Coronary artery (tissue), 2 donors: Measurements from ENCODE around the gene EME2.

Experiments used
- DNase-seq: peaks from one replicate; pipeline ENCODE4 v3.0.0-alpha.2; 2017; ENCODE audit warnings: low spot score
- H3K27ac ChIP-seq, 2 donors: fragments of 200-600 bp; sonication (generic); one replicate each; pipeline ENCODE4 v1.5.1; 2016 to 2019
- H3K4me3 ChIP-seq: fragments of 200-600 bp; sonication (generic); 2 replicates; pipeline ENCODE4 v1.5.1; 2016; ENCODE audit warnings: mild to moderate bottlenecking, moderate library complexity
- TF ChIP-seq, protein P1 (sequence below): fragments of 200-600 bp; sonication (generic); IDR thresholded peaks from one replicate; pipeline ENCODE4 v1.5.1; 2019; ENCODE audit warnings: antibody characterized with exemption

EME2 gene

DNA sequence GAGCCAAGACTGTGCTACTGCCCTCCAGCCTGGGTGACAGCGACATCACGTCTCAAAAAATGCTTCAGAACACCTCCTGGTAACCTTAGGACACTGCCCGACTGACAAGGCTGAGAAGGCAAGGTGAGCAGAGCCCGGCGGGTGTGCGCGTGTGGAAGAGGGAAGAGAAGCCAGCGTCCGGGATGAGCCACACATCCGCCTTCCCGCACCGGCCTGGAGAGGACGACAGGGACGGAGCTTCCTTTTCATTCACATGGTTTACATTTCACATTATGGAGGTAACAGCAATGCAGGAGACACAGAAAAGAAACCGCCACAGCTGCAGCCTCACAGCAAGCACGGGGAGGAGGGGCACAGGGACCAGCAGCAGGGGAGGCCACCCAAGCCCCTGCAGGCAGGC is 37.5 kb downstream of the EME2 start:
- H3K4me3 ChIP-seq, result no peak overlapping the region
- no peak for DNase-seq
- TF ChIP-seq, protein P1, sequence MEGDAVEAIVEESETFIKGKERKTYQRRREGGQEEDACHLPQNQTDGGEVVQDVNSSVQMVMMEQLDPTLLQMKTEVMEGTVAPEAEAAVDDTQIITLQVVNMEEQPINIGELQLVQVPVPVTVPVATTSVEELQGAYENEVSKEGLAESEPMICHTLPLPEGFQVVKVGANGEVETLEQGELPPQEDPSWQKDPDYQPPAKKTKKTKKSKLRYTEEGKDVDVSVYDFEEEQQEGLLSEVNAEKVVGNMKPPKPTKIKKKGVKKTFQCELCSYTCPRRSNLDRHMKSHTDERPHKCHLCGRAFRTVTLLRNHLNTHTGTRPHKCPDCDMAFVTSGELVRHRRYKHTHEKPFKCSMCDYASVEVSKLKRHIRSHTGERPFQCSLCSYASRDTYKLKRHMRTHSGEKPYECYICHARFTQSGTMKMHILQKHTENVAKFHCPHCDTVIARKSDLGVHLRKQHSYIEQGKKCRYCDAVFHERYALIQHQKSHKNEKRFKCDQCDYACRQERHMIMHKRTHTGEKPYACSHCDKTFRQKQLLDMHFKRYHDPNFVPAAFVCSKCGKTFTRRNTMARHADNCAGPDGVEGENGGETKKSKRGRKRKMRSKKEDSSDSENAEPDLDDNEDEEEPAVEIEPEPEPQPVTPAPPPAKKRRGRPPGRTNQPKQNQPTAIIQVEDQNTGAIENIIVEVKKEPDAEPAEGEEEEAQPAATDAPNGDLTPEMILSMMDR, result no peak
- H3K27ac ChIP-seq, result no peak overlapping the region

DNA sequence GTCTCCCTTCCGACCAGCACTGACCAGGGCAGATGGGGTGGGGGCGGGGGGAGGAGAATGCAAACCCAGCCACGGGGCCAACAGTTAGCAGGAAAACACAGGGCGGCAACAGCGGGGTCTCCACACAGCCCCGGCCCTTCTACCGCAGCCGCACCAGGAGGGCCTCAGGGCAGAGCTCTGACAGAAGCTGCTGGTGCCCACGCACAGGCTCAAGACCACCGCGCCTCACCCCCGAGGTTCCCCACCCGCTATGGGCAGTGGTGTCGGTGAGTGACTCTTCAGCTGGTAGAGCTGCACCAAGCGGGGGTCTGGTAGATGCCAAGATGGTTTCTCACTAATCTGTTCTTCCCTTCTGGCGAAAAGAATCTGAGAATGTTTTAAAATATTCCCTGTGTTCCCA is 37.9 kb downstream of the EME2 start:
- H3K27ac ChIP-seq, result no peak overlapping the region
- TF ChIP-seq, protein P1, result no peak
- H3K4me3 ChIP-seq, result no peak overlapping the region
- no peak for DNase-seq

DNA sequence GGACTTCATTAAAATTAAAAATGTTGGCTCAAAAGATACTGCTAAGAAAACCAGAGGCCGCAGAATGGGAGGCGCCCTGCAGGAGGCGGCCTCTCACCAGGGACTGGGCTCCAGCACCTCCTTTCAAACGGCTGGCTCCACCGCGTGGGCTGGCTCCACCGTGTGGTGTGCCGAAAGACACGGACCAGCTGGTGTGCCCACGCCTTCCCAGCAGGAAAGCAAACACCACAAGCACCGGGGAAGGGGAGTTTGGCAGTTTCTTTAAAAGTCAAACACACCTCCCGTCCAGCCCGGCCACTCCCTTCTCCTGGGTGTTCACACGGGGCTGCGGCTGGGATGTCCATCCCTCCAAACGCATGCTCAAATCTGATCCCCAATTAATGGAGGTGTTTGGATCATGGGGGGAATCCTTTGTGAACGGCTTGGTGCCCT is 40.1 kb downstream of the EME2 start:
- no peak overlapping the region for H3K27ac ChIP-seq
- DNase-seq, result no peak
- no peak overlapping the region for H3K4me3 ChIP-seq
- TF ChIP-seq, protein P1, result no peak

DNA sequence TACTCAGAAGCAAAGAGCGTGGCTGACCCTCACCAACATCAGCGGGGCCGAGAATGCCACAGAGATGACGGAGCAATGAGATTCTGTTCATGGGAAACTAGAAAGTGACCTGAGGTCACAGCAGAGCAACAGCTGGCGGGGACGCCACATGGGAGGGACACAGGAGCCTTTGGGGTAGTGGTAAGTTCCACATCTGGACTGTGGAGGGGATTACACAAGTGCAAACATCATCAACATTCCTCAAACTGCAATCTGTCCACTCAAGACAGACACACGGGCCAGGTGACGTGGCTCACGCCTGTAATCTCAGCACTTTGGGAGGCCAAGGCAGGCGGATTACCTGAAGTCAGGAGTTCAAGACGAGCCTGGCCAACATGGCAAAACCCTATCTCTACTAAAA is 42.9 kb downstream of the EME2 start:
- Histone ChIP-seq H3K27ac (no peak overlapping the region), H3K4me3 (no peak overlapping the region)
- TF ChIP-seq, protein P1, result no peak
- no peak for DNase-seq

DNA sequence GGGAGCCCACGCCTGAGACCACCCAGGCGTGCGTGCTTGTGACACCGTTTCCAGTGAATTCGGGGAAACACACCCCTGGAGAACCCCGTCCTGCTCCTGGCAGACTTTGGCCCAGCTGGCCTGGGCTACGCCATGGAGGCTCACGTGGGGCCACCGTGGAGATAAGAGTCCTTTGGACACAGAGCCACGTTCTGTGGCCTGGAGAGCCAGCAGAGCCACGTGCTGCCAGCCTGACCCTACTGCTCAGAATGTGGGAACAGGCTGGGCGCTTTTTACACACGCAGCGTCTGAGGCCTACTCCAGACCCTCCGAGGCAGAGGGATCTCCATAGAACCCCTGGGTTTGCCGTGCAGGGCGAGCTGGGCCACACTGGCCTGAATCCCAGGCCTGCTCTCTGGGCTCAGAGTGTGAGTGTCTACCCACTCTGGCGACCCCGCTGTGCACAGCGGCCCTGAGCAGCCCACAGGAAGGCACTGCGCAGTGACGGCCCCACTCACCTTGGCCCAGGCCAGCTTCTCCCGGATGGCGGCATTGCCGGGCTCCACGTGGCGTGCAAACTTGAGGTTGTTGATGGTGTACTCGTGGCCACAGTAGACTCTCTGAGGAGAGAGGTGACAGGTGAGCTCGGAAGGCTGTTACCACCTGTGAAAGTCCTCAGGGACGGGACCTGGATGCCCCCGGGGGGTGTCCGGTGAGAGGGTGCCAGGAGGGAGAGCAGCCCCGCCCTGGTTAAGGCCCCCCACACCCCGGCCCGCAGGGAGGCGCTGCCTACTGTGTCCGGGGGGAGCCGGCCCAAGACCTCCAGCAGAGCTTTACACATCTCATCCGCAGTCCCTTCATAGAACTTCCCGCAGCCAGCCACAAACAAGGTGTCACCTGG is 44.0 kb downstream of the EME2 start:
- DNase-seq, result no peak
- Histone ChIP-seq H3K27ac (no peak overlapping the region), H3K4me3 (no peak overlapping the region)
- TF ChIP-seq, protein P1, result no peak

DNA sequence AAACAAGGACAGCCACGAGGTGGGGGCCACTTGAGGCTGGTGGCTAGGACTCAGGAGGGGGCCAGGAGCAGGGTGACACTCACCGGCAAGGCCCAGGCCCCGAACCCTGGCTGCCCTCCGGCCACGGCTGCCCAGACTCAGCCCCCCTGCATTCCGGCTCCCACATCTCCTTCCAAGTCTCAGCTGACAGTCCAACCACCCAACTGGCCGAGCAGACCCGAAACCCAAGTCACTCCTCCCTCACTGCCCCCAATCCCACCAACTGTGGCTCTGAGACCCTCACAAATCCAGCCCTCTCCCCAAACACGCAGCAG is 44.6 kb downstream of the EME2 start:
- DNase-seq, result no peak
- Histone ChIP-seq H3K27ac (no peak overlapping the region), H3K4me3 (no peak overlapping the region)
- TF ChIP-seq, protein P1, result no peak

DNA sequence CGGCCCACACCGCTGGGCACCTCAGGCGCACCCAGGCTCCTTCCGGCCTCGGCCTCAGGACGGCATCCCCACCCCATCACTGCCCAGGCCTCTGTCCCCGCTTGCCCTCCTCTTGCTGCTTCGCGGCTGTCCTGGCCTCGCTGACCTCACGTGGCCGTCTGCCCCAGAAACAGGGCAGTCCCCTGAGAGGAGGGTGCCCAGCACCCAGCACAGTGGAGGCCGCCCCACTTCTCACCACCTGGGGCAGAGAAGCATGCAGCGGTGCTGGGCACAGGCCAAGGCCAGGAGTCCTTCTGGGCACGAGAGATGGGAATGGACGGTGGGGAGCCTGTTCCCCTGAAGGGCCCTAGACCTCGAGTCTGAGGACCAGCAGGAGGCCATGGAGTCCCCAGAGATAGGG is 45.1 kb downstream of the EME2 start:
- TF ChIP-seq, protein P1, result no peak
- no peak overlapping the region for H3K4me3 ChIP-seq
- H3K27ac ChIP-seq, result no peak overlapping the region
- no peak for DNase-seq
